IPS-18a (cell line): ENCODE data around the gene RAI1.
A peak's percentile ranks its signal among the peaks of the same experiment; 100 is the strongest.

ENCODE experiments used
- H3K27ac ChIP-seq: one replicate; pipeline ENCODE4 v1.5.1; 2013; ENCODE audit warnings: low read length
- H3K27me3 ChIP-seq: one replicate; pipeline ENCODE4 v1.6.1; 2013; ENCODE audit warnings: mild to moderate bottlenecking, low read length; ENCODE audit not compliant: control insufficient read depth, insufficient read depth
- H3K36me3 ChIP-seq: one replicate; pipeline ENCODE4 v1.6.1; 2013; ENCODE audit warnings: low read depth, low read length; ENCODE audit not compliant: control insufficient read depth
- H3K4me1 ChIP-seq: one replicate; pipeline ENCODE4 v1.6.1; 2013; ENCODE audit warnings: low read depth, low read length; ENCODE audit not compliant: control insufficient read depth
- H3K4me3 ChIP-seq: one replicate; pipeline ENCODE4 v1.5.1; 2013; ENCODE audit warnings: low read length
- H3K9ac ChIP-seq: one replicate; pipeline ENCODE4 v1.6.1; 2013; ENCODE audit warnings: mild to moderate bottlenecking, low read length, moderate library complexity
- H3K9me3 ChIP-seq: one replicate; pipeline ENCODE4 v1.6.1; 2013; ENCODE audit warnings: low read depth, low read length; ENCODE audit not compliant: control insufficient read depth

RAI1 gene

DNA sequence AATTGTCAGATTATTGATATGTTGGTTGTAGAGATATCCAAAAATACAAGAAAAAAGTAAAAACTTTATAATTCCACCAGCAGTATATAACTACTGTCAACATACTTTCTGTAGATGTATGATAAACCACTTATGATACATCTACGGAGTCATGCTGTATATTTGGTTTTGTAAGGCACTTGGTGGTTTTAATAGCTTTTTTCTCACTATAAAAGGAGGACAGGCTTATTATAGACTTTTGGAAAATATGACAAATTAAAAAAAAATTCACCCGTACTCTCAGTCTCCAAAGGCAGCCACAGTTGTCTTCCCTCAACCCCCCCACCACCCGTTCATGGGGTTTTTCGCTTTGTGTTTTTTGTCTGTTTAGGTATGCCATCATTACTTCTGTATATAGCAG is 14.8 kb downstream of the RAI1 start:
- H3K9me3 ChIP-seq: no peaks in the 10 kb centered on the region
- H3K27ac ChIP-seq: no peak overlapping the region
- peaks cover 70% of the 10 kb centered on the region for H3K27me3 ChIP-seq
- H3K9ac ChIP-seq: no peak overlapping the region
- H3K4me1 ChIP-seq: peaks cover 40% of the 10 kb centered on the region
- no peak overlapping the region for H3K4me3 ChIP-seq
- H3K36me3 ChIP-seq: no peaks in the 10 kb centered on the region

DNA sequence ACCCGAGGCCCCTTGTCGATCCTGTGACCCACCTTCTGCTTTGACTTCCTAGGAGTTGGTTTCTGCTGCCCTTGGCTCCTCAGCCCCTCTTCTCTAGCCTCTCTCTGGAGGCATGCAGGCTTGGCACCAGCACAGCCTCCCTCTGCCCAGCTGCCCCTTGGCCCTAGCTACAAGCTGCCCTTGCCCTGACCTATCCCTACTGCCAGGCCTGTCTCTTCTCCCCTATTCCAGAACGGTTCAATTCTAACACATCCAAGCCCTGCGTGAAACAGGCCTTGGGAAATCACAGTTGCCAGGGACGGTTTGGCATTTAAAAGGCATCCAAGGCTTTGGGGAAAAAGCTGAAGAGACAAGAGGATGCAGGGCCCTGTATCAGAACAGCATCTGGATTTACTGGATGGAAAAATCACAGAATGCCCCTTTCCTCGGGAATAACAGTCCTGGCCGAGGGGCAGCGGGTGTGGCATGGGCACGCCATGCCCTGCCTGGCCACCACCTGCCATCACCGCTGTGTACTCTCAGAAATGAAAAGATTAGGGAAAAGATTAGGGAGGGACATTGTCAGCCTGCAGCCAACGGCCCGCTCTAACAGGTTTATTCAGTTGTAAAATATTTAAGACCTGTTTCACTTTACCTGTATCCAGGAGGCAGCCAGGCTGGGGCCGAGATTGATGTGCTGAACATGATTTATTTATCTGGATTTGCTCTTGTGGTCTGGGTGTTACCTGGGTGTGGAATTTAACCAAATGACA is 15.8 kb downstream of the RAI1 start:
- H3K27me3 ChIP-seq: peaks cover 76% of the 10 kb centered on the region

DNA sequence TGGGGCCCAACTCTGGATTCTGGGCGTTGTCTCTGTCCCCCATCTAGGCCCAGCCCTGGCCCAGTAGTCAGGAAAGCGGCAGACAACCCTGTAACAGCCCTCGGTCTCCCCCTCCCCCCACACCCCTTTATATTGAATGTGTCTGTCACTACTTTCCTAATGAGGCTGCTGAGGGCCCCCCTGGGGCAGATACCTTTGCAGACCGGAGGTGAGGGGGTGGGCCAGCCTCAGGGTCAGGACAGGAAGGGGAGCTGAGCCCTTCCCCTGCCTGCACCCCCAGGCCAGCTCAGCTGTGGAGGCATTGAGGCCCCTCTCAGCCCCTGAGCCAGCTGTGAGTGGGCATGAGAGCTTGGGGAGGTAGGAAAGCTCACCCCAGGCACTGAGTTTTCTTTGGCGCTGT is 17.1 kb downstream of the RAI1 start:
- Histone ChIP-seq H3K36me3 (no peaks in the 10 kb centered on the region), H3K9ac (no peak overlapping the region), H3K9me3 (no peaks in the 10 kb centered on the region), H3K27ac (no peak overlapping the region), H3K4me1 (peaks cover 31% of the 10 kb centered on the region), H3K4me3 (no peak overlapping the region), H3K27me3 (peaks cover 84% of the 10 kb centered on the region)

More for the DNA sequence above, 15.8 kb downstream of the RAI1 start:
- Histone ChIP-seq H3K9me3 (no peaks in the 10 kb centered on the region), H3K4me3 (no peak overlapping the region), H3K9ac (no peak overlapping the region), H3K4me1 (peaks cover 42% of the 10 kb centered on the region), H3K36me3 (no peaks in the 10 kb centered on the region), H3K27ac (no peak overlapping the region)

DNA sequence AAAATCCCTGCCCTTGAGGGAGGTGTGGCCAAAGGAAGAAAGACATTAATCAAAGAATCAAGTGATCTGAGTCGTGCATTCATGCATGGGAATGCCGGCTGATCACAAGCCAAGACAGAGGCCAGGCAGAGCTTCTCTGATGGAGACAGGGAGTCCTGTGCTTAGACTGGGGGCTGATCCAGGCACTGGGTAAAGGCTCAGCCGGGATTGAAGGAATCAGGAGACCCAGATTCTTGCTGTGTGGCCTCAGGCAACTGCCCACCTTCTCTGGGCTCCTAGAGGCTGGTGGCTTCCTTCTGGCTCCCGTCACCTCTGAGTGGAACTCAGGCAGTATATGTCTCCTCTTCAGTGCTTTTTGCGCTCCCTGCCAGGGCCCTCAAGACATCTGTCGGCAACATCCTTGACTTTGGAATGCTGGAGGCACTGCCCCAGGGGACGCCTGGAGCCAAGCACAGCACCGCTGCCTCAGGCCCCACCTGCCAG is 17.7 kb downstream of the RAI1 start:
- Histone ChIP-seq H3K27ac (no peak overlapping the region), H3K9me3 (no peaks in the 10 kb centered on the region), H3K9ac (no peak overlapping the region), H3K36me3 (no peaks in the 10 kb centered on the region), H3K4me1 (peaks cover 26% of the 10 kb centered on the region), H3K27me3 (peaks cover 90% of the 10 kb centered on the region), H3K4me3 (no peak overlapping the region)

DNA sequence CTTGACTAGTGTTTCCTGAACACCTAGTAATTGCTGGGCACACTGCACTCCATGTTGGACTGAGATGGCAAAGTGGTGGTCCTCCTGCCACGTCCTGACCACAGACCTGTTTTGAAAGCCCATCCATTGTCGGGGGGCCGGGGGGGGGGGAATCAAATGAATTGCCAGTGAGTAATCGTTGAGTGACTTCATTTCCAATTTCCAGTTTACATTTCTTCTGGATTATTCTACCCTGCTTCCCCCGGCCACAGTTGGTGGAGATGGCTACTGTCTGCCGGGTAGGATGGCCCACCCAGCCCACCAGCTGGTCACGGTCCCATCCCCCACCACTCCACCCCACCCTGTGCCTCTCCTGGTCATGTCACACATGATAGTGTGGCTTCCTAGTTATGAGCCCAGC is 18.2 kb downstream of the RAI1 start:
- no peak overlapping the region for H3K27ac ChIP-seq
- H3K9ac ChIP-seq: no peak overlapping the region
- H3K36me3 ChIP-seq: no peaks in the 10 kb centered on the region
- H3K27me3 ChIP-seq: peaks cover 96% of the 10 kb centered on the region
- no peak overlapping the region for H3K4me3 ChIP-seq
- H3K4me1 ChIP-seq: peaks cover 23% of the 10 kb centered on the region
- no peaks in the 10 kb centered on the region for H3K9me3 ChIP-seq

DNA sequence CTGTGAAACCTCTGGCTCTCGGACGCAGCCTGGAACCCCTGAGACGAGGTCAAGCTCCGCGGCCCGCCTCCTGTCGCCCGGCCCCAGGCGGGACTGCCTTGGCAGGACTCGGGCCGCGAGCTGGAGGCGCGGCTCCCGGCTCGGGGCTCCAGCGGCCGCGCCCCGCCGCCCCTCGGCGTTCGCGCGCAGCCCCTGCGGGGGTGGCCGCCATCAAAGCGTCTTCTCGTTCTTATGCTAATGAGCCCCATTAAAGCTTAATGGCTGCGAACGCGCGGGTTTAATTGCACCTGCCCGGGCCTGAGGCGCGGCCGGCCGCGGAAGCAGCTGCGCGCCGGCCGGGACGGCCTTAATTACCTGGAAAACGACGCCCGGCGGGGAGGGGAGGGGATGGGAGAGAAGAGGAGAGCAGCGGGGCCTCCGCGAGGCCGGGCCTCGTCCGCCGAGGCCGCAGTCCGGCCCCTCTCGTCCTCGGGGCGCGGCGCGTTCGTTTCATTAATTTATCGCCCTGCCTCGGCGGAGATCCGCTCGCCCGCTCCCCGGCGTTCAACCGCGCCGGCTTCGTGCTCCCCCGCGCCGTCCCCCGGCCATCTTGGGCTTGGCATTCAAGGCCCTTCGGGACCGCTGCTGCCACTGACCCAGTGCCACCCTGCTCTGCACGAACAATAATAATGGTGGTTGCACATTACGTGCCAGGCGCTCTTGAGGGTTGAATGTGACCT is 19.2 kb downstream of the RAI1 start:
- Histone ChIP-seq H3K36me3 (no peaks in the 10 kb centered on the region), H3K27me3 (peaks cover 100% of the 10 kb centered on the region), H3K9me3 (no peaks in the 10 kb centered on the region), H3K4me3 (peak overlapping the region; percentile 15), H3K4me1 (peaks cover 23% of the 10 kb centered on the region), H3K9ac (no peak overlapping the region), H3K27ac (no peak overlapping the region)

DNA sequence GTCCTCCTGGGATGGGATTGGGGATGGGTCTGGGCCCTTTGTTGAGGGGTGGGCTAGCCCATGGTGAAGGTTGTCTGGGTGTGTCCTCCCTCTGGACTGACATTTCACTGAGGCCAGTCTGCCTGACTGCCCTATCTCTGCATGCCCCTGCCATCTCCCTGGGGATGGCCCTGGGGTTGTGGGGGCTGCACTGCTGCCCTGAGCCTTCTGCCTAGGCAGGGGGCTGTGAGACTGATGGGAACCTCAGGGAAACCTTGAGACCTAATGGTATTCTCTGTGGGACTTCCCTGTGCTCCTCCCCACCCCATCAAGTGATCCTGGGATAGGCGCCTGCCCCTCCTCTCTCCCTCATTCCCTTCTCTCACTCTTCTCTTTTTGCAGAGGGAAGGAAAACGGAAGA is 19.9 kb downstream of the RAI1 start:
- Histone ChIP-seq H3K9ac (no peak overlapping the region), H3K4me3 (peak overlapping the region; percentile 15), H3K4me1 (peaks cover 23% of the 10 kb centered on the region)

DNA sequence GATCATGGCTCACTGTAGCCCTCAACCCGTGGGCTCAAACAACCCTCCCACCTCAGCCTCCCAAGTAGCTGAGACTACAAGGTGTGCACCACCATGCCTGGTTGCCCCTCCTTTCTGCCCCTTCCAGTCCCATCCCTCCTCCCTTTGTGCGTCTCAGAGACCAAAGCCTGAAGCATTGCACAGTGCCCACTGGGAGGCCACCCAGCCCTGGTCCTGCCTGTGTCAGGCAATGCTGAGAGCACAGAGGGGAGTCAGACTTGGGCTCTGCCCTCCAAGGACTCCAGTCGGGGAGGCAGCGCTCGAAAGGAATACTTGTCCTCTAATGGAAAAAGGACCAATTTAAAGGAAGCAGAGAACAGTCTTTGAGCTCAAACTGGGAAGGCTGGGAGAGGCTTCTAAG is 20.4 kb downstream of the RAI1 start:
- H3K4me1 ChIP-seq: peaks cover 23% of the 10 kb centered on the region
- no peaks in the 10 kb centered on the region for H3K36me3 ChIP-seq
- H3K27me3 ChIP-seq: peaks cover 98% of the 10 kb centered on the region

More for the DNA sequence above, 19.9 kb downstream of the RAI1 start:
- H3K27ac ChIP-seq: no peak overlapping the region
- H3K9me3 ChIP-seq: no peaks in the 10 kb centered on the region
- no peaks in the 10 kb centered on the region for H3K36me3 ChIP-seq
- peaks cover 98% of the 10 kb centered on the region for H3K27me3 ChIP-seq

DNA sequence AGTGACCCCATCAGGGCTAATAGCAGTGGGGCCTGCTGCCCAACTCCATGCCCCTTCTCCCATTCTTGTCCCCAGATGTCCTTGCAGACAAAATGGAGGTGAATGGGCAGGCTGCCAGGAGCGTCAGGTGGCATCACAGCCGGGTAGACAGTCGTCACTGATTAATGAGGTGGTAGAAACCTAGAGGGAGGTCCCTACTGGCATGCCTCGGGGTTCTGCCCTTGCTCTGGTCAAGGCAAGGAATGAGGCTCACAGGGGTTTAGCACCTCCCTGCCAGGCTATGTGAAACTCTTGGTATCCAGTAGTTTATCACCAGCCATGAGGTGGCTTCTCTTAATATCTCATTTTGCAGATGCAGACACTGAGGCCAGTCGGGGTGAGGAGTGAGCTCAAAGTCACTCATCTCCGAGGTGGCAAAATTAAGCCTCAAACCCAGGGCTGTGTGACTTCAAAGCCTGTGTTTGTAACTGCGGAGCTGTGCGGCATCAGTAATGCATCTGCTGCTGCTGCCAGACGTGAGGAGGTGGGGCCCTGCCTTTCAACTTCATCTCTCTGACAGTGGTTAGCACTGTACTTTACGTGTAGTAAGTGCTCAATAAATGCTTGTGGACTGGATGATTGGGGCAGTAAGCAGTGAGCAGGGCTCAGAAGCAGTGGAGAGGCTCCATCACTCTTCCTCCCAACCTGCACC is 21.3 kb downstream of the RAI1 start:
- no peaks in the 10 kb centered on the region for H3K36me3 ChIP-seq
- H3K4me3 ChIP-seq: no peak overlapping the region
- no peak overlapping the region for H3K27ac ChIP-seq
- H3K4me1 ChIP-seq: peaks cover 23% of the 10 kb centered on the region
- no peaks in the 10 kb centered on the region for H3K9me3 ChIP-seq
- peaks cover 98% of the 10 kb centered on the region for H3K27me3 ChIP-seq
- no peak overlapping the region for H3K9ac ChIP-seq

More for the DNA sequence above, 20.4 kb downstream of the RAI1 start:
- Histone ChIP-seq H3K4me3 (no peak overlapping the region), H3K9ac (no peak overlapping the region), H3K27ac (no peak overlapping the region), H3K9me3 (no peaks in the 10 kb centered on the region)

DNA sequence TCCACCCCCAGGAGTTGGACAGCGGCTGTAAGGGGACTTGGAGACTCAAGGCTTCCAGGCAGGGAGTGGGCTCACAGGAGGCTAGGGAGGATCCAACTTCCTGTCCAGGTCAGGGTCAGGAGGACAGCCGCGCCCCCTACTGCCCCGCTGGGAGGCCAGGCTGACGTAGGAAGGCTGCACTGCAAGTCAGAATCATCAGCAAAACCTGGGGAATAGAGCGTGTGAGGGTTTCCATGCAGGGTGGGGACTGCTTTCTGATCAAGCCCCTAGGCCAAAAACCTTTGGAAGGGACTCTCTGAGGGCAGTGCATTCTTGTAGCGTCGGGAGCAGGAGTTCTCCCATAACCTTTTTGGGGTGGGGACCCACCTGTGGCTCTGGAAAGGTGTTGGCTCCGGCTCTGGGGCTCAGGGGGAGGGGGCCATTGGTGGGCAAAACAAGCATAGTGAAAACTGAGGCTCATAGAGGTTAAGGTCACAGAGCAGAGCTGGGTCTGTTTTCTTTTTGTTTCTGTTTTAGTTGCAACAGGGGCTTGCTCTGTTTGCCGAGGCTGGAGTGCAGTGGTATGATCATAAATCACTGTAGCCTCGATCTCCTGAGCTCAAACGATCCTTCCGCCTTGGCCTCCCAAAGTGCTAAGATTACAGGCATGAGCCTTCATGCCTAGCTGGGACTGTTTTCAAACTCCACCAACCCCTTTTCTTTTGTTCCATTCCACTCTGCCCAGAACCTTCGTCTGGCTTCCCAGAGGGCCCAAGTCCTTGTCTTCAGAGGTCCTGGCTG is 22.1 kb downstream of the RAI1 start:
- peaks cover 95% of the 10 kb centered on the region for H3K27me3 ChIP-seq
- H3K4me1 ChIP-seq: peaks cover 22% of the 10 kb centered on the region
- no peak overlapping the region for H3K27ac ChIP-seq
- H3K36me3 ChIP-seq: no peaks in the 10 kb centered on the region
- H3K9ac ChIP-seq: no peak overlapping the region
- H3K4me3 ChIP-seq: no peak overlapping the region
- no peaks in the 10 kb centered on the region for H3K9me3 ChIP-seq

DNA sequence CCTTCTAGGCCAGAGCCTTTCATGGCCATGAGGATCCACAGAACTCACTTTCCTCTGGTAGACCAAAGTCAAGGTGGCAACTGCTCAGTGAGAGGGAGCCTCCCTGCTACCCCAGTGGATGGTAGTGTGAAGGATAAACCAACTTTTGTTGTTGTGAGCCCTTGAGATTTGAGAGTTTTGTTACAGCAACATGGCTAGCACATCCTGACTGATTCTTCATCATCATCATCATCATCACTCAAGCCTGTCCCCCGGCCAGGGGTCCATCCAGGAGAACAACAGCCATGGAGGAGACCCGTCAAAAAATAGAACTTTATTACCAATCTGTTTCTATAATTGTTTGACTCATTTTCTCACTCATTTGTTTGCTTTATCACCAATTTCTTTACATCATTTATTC is 23.7 kb downstream of the RAI1 start:
- H3K9me3 ChIP-seq: no peaks in the 10 kb centered on the region
- no peak overlapping the region for H3K9ac ChIP-seq
- no peak overlapping the region for H3K27ac ChIP-seq
- peaks cover 7% of the 10 kb centered on the region for H3K4me1 ChIP-seq
- no peak overlapping the region for H3K4me3 ChIP-seq
- H3K36me3 ChIP-seq: no peaks in the 10 kb centered on the region
- peaks cover 95% of the 10 kb centered on the region for H3K27me3 ChIP-seq
